Natural killer cell (primary cell): ENCODE data around the gene EXOC6B. TPM values are rescaled to one million over a fixed set of nuclear protein-coding genes. Genes with fewer than 3 reads are reported as not detected.

ENCODE experiments used
- ATAC-seq, 3 donors: fragments of 150-1000 bp in 2 of 3; fragments of 200-7000 bp in 1 of 3; cut with Tn5 transposase; 1 replicate in 1 of 3; 2 replicates in 2 of 3; pipeline ENCODE4 v1.10.0; 2021; ENCODE audit warnings: mild to moderate bottlenecking in 2 of 3, moderate library complexity in 2 of 3
- DNase-seq, 2 donors: peaks; one replicate each; pipeline versions ENCODE4 v3.0.0 to v3.0.0-alpha.2; 2013 to 2021; ENCODE audit warnings: mixed read lengths in 1 of 2
- H3K27ac ChIP-seq: one replicate; pipeline ENCODE4 v1.5.1; 2013; ENCODE audit warnings: mild to moderate bottlenecking, low read length
- H3K27me3 ChIP-seq: one replicate; pipeline ENCODE4 v1.6.1; 2013; ENCODE audit warnings: low read length; ENCODE audit not compliant: control insufficient read depth, insufficient read depth
- H3K36me3 ChIP-seq: one replicate; pipeline ENCODE4 v1.6.1; 2013; ENCODE audit warnings: low read length; ENCODE audit not compliant: control insufficient read depth, insufficient read depth
- H3K4me1 ChIP-seq: one replicate; pipeline ENCODE4 v1.6.1; 2013; ENCODE audit warnings: low read length; ENCODE audit not compliant: control insufficient read depth, insufficient read depth
- H3K4me3 ChIP-seq: one replicate; pipeline ENCODE4 v1.5.1; 2013; ENCODE audit warnings: low read length
- H3K9me3 ChIP-seq: one replicate; pipeline ENCODE4 v1.6.1; 2013; ENCODE audit warnings: low read length; ENCODE audit not compliant: control insufficient read depth, insufficient read depth
- H3K27ac Mint-ChIP-seq, 2 donors: one replicate each; pipeline ENCODE4 v1.8.0; 2022; ENCODE audit warnings: mild to moderate bottlenecking in 2 of 2, mixed read lengths in 2 of 2, moderate library complexity in 1 of 2
- H3K27me3 Mint-ChIP-seq, 2 donors: one replicate each; pipeline ENCODE4 v1.8.0; 2022; ENCODE audit warnings: low read depth in 2 of 2, mixed read lengths in 2 of 2
- H3K36me3 Mint-ChIP-seq: one replicate; pipeline ENCODE4 v1.8.0; 2022; ENCODE audit warnings: mixed read lengths
- H3K4me1 Mint-ChIP-seq, 2 donors: one replicate each; pipeline ENCODE4 v1.8.0; 2022; ENCODE audit warnings: mixed read lengths in 2 of 2
- H3K4me3 Mint-ChIP-seq: one replicate; pipeline ENCODE4 v1.8.0; 2022; ENCODE audit warnings: mild to moderate bottlenecking, moderate library complexity, mixed read lengths
- H3K9me3 Mint-ChIP-seq, 2 donors: one replicate each; pipeline ENCODE4 v1.8.0; 2022; ENCODE audit warnings: mixed read lengths in 2 of 2
- CTCF ChIP-seq: fragments of 200-600 bp; IDR thresholded peaks from one replicate; pipeline ENCODE4 v1.8.0; 2022; ENCODE audit warnings: antibody characterized with exemption
- WGBS: methylation state at CpG from one replicate; pipeline ENCODE4 v1.1.7; 2013; ENCODE audit warnings: missing lambda C conversion rate; ENCODE audit not compliant: insufficient coverage; 5-methylcytosine and 5-hydroxymethylcytosine counted together
- intact Hi-C: fragments of 100-400 bp; cut with micrococcal nuclease; formaldehyde crosslinking; loops from one replicate; pipeline ENCODE4 v1.14.2; 2022
- total RNA-seq, 4 donors: library from RNA; stranded (reverse); fragments of 120-200 nt in 1 of 4; gene quantifications; one replicate each; pipeline versions ENCODE4 v1.2.3 to v1.2.4, GENCODE V29; 2013 to 2022

The EXOC6B gene
- total RNA-seq, 3 donors from 2014 or later (not counting 1 experiment from before 2014, with no cell fraction given) = 16.6 to 17.2 (median 17.1) TPM

- intact Hi-C loops = loop anchor here (1.0 to 5.0 kb wide), 2 partner anchors 89 to 1313 kb away; no protein-coding TSS in a partner anchor
- no peaks in the 10 kb centered on the region for H3K9me3 Mint-ChIP-seq
These were observed 34.0 kb upstream of the EXOC6B start for GRCh38 chr2:72859831-72860262.

GRCh38 chr2:72851333-72851732, 25.5 kb upstream of the EXOC6B start:
- Mint-ChIP-seq H3K9me3 (no peaks in the 10 kb centered on the region), H3K4me1 (no peaks in the 10 kb centered on the region), H3K27ac (no peak overlapping the region), H3K27me3 (peaks cover 24 to 25% of the 10 kb centered on the region in 2 donors), H3K36me3 (no peaks in the 10 kb centered on the region), H3K4me3 (no peak overlapping the region)
- no peak for ATAC-seq
- WGBS = 82% methylated on average over 7 of the region's 7 CpGs
- Histone ChIP-seq H3K27ac (no peak overlapping the region), H3K4me1 (no peaks in the 10 kb centered on the region), H3K4me3 (no peak overlapping the region), H3K9me3 (no peaks in the 10 kb centered on the region), H3K27me3 (no peaks in the 10 kb centered on the region), H3K36me3 (no peaks in the 10 kb centered on the region)
- intact Hi-C loops = no loop called here
- TF ChIP-seq CTCF = no peak
- no peak for DNase-seq

More at GRCh38 chr2:72859831-72860262, 34.0 kb upstream of the EXOC6B start:
- H3K4me3 Mint-ChIP-seq = no peak overlapping the region
- H3K27me3 ChIP-seq = peaks cover 11% of the 10 kb centered on the region
- no peaks in the 10 kb centered on the region for H3K36me3 Mint-ChIP-seq
- DNase-seq = peak in 1 of 2 donors; percentile 82
- H3K4me1 Mint-ChIP-seq = peaks cover 8 to 9% of the 10 kb centered on the region in 2 donors
- H3K4me3 ChIP-seq = no peak overlapping the region
- no peak overlapping the region for H3K27ac ChIP-seq
- 9% methylated on average over 2 of the region's 3 CpGs for WGBS
- H3K4me1 ChIP-seq = peaks cover 8% of the 10 kb centered on the region
- H3K27ac Mint-ChIP-seq = no peak overlapping the region
- ATAC-seq = peak; percentile 48 to 70 (median 57)
- no peaks in the 10 kb centered on the region for H3K36me3 ChIP-seq
- H3K27me3 Mint-ChIP-seq = peaks cover 46 to 63% of the 10 kb centered on the region in 2 donors
- H3K9me3 ChIP-seq = no peaks in the 10 kb centered on the region
- TF ChIP-seq CTCF = peak; percentile 65

GRCh38 chr2:72849138-72849462, 23.3 kb upstream of the EXOC6B start:
- H3K4me1 ChIP-seq = no peaks in the 10 kb centered on the region
- no peak overlapping the region for H3K27ac ChIP-seq
- DNase-seq = no peak
- no peak for TF ChIP-seq CTCF
- intact Hi-C loops = no loop called here
- no peaks in the 10 kb centered on the region for H3K27me3 ChIP-seq
- H3K9me3 ChIP-seq = no peaks in the 10 kb centered on the region
- ATAC-seq = no peak
- H3K4me1 Mint-ChIP-seq = no peaks in the 10 kb centered on the region
- H3K4me3 ChIP-seq = no peak overlapping the region
- no peak overlapping the region for H3K27ac Mint-ChIP-seq
- 59% methylated on average over 1 of the region's 1 CpG for WGBS
- H3K36me3 Mint-ChIP-seq = no peaks in the 10 kb centered on the region
- no peak overlapping the region for H3K4me3 Mint-ChIP-seq
- H3K27me3 Mint-ChIP-seq = peaks cover 2 to 9% of the 10 kb centered on the region in 2 donors
- no peaks in the 10 kb centered on the region for H3K36me3 ChIP-seq
- H3K9me3 Mint-ChIP-seq = no peaks in the 10 kb centered on the region

- no peaks in the 10 kb centered on the region for H3K9me3 ChIP-seq
- ATAC-seq (no peak), DNase-seq (no peak)
- no peaks in the 10 kb centered on the region for H3K4me1 ChIP-seq
- H3K27me3 Mint-ChIP-seq = peaks cover 0 to 8% of the 10 kb centered on the region in 2 donors
- H3K27ac Mint-ChIP-seq = no peak overlapping the region
- 85% methylated on average over 3 of the region's 3 CpGs for WGBS
- H3K27me3 ChIP-seq = no peaks in the 10 kb centered on the region
- no peak overlapping the region for H3K27ac ChIP-seq
- H3K4me3 Mint-ChIP-seq = no peak overlapping the region
- no peaks in the 10 kb centered on the region for H3K4me1 Mint-ChIP-seq
- intact Hi-C loops = no loop called here
- H3K4me3 ChIP-seq = no peak overlapping the region
- H3K36me3 Mint-ChIP-seq = no peaks in the 10 kb centered on the region
- TF ChIP-seq CTCF = no peak
- no peaks in the 10 kb centered on the region for H3K9me3 Mint-ChIP-seq
- H3K36me3 ChIP-seq = no peaks in the 10 kb centered on the region
These were observed 22.8 kb upstream of the EXOC6B start for GRCh38 chr2:72848436-72849137.
